NB4 (cell line): ENCODE results near the gene ALG6.

Experiments used
- CTCF ChIP-seq: IDR thresholded peaks from one replicate; pipeline ENCODE4 v1.5.1; 2012; ENCODE audit warnings: low read depth, low read length
- MAX ChIP-seq: IDR thresholded peaks from 2 replicates; pipeline ENCODE4 v1.6.1; 2011; ENCODE audit warnings: low read depth, low read length
- MYC ChIP-seq: IDR thresholded peaks from 2 replicates; pipeline ENCODE4 v1.6.1; 2011; ENCODE audit warnings: low read depth, low read length
- POLR2A ChIP-seq: IDR thresholded peaks from 2 replicates; pipeline ENCODE4 v1.6.1; 2011; ENCODE audit warnings: mild to moderate bottlenecking; ENCODE audit not compliant: insufficient read length; ENCODE audit errors: extremely low read depth

- no peak for TF ChIP-seq CTCF
- TF ChIP-seq MAX: no peak
- TF ChIP-seq POLR2A: no peak
- no peak for TF ChIP-seq MYC
Measured at GRCh38 chr1:63480057-63480456, 112.6 kb downstream of the ALG6 start.
